Left lung (tissue), 10 donors: ENCODE results near the gene CFAP65. TPM values are rescaled to one million over a fixed set of nuclear protein-coding genes. Genes with fewer than 3 reads are reported as not detected.
A peak's percentile ranks its signal among the peaks of the same experiment; 100 is the strongest.

Source experiments
- ATAC-seq: fragments of 200-7000 bp; cut with Tn5 transposase; one replicate; pipeline ENCODE4 v1.9.1; 2020; ENCODE audit warnings: moderate library complexity
- DNase-seq, 4 donors: peaks; one replicate each; pipeline ENCODE4 v3.0.0-alpha.2; 2013 to 2020
- H3K27ac ChIP-seq, 2 donors: fragments of 200-600 bp; sonication (generic) in 1 of 2; one replicate each; pipeline versions ENCODE4 v1.5.0 to v1.8.0; 2020 to 2021
- H3K27me3 ChIP-seq, 2 donors: fragments of 200-600 bp; sonication (generic) in 1 of 2; one replicate each; pipeline versions ENCODE4 v1.5.0 to v1.8.0; 2020 to 2021
- H3K36me3 ChIP-seq, 2 donors: fragments of 200-600 bp; sonication (generic) in 1 of 2; one replicate each; pipeline versions ENCODE4 v1.5.0 to v1.8.0; 2020 to 2021
- H3K4me1 ChIP-seq, 2 donors: fragments of 200-600 bp; one replicate each; pipeline ENCODE4 v1.8.0; 2021
- H3K4me3 ChIP-seq, 2 donors: fragments of 200-600 bp; sonication (generic) in 1 of 2; one replicate each; pipeline versions ENCODE4 v1.5.0 to v1.8.0; 2020 to 2021; ENCODE audit warnings: mild to moderate bottlenecking in 1 of 2
- H3K9me3 ChIP-seq, 2 donors: fragments of 200-600 bp; sonication (generic) in 1 of 2; one replicate each; pipeline versions ENCODE4 v1.5.0 to v1.8.0; 2020 to 2021
- CTCF ChIP-seq, 2 donors: fragments of 200-600 bp; sonication (generic) in 1 of 2; IDR thresholded peaks; one replicate each; pipeline versions ENCODE4 v1.5.0 to v1.8.0; 2021; ENCODE audit warnings: antibody characterized with exemption in 2 of 2
- intact Hi-C, 2 donors: fragments of 100-400 bp; cut with DNase I; formaldehyde crosslinking; loops; one replicate each; pipeline versions ENCODE4 v1.11.2 to v1.14.2; 2022
- polyA plus RNA-seq, 6 donors: library from polyadenylated mRNA; unstranded; fragments of 120-200 nt; gene quantifications; one replicate each; pipeline ENCODE4 v1.2.1, GENCODE V29; 2013; ENCODE audit not compliant: insufficient read length in 6 of 6
- total RNA-seq, 2 donors: library from RNA; stranded (reverse); fragmentation: NEBNext Ultra II Directional; extraction: Animal tissue kit (Norgen Biotek cat#: 25700); gene quantifications; one replicate each; pipeline ENCODE4 v1.2.1, GENCODE V29; 2021
- donor health status: DM: no; HTN: yes; CAD: no.
- donor health status: DM: no; HTN: no; CAD: no.

The CFAP65 gene
- total and polyA plus RNA-seq, 8 donors, result 0.83 to 4.3 (median 3.0) TPM; not detected in 1

DNA sequence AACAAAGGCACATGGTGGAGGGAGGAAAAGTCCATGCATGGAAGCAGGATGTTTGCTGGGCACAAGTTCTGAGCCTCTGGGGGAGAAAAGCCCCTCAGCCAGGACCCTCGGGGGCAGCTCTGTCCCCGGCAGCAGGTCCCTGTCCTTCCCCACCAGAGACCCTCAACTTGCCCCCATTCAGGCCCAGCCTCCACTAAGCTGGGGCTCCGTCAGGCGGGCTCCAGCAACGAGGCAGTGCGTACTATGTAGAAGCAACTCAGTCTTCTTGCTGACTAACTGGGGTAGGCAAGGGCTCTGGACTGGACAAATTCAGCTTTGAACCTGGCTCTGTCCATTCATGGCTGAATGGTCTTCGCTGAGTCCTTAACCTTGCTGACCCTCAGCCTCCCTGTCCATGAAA lies 23.0 kb downstream of the CFAP65 start:
- DNase-seq (no peak), ATAC-seq (no peak)
- Histone ChIP-seq H3K4me1 (no peaks in the 10 kb centered on the region), H3K27me3 (peaks cover 0 to 18% of the 10 kb centered on the region in 2 donors), H3K4me3 (no peak overlapping the region), H3K36me3 (no peaks in the 10 kb centered on the region), H3K27ac (no peak overlapping the region), H3K9me3 (no peaks in the 10 kb centered on the region)
- TF ChIP-seq CTCF (IDR thresholded peaks at IDR 0.05), result no peak
- intact Hi-C loops, result no loop called here

DNA sequence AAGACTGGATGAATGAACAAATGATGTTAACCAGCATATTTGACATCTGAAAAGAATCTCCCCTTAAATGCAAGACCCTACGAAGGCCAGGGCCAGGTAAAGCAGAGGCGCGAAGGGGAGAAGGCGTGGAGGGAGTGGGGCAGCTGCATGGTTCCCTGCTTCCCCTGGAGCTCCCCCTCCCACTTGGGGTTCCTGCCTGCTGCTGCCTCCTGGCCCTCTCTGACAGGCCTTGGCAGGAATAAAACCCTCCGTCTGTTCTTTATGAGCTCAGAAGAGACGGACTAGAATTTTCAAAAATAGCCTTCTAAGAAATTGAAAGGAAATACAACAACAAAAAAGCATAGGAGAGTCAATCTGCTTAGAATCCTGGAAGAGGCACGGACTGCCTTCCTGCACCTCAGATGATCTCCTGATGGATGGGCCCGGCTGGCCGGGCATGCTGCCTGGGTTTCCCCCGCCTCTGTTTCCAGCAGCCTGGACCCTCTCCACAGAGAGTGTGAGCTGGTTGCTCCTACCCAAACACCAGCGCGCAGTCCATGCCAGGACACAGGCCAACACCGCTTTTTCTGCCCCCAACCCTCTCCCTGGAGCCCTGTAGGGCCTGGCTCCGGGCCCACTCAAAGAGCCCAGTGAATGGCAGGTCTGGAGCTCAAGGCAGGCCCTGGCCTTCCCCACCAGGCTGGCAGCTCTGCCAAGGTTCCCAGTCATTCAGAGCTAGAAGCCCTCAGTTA lies 23.9 kb downstream of the CFAP65 start:
- H3K4me3 ChIP-seq, result no peak overlapping the region
- H3K9me3 ChIP-seq, result no peaks in the 10 kb centered on the region
- TF ChIP-seq CTCF (IDR thresholded peaks at IDR 0.05), result no peak
- H3K36me3 ChIP-seq, result no peaks in the 10 kb centered on the region
- H3K4me1 ChIP-seq, result no peaks in the 10 kb centered on the region
- H3K27ac ChIP-seq, result no peak overlapping the region
- no peak for ATAC-seq
- peaks cover 0 to 23% of the 10 kb centered on the region in 2 donors for H3K27me3 ChIP-seq
- DNase-seq, result no peak
- intact Hi-C loops, result no loop called here

DNA sequence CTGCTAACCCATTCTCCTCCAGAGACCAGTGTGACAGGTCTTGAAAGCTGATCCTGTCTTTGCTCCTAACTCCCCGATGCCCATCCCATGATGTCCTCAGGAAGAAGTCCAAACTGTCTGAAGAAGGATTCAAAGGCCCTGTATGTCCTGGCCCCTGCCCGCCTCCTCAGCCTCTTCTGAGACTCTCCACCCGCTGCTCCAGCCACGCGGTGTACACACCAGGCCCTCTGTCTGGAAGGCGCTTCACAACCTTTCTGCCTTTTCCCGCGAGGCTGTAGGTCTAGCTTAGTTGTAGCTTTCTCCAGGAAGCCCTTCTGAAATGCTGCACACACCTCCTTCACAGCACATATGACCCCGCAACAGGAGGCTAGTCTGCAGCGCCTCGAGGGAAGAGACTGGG lies 24.6 kb downstream of the CFAP65 start:
- Histone ChIP-seq H3K9me3 (no peaks in the 10 kb centered on the region), H3K36me3 (no peaks in the 10 kb centered on the region), H3K27ac (no peak overlapping the region), H3K27me3 (peaks cover 0 to 23% of the 10 kb centered on the region in 2 donors), H3K4me3 (no peak overlapping the region), H3K4me1 (no peaks in the 10 kb centered on the region)
- intact Hi-C loops, result no loop called here
- ATAC-seq (no peak), DNase-seq (peak in 1 of 4 donors; percentile 51)
- TF ChIP-seq CTCF (IDR thresholded peaks at IDR 0.05), result no peak

GRCh38 chr2:219010873-219011272 lies 30.4 kb downstream of the CFAP65 start:
- Histone ChIP-seq H3K27ac (no peak overlapping the region), H3K9me3 (no peaks in the 10 kb centered on the region), H3K4me3 (no peak overlapping the region), H3K36me3 (no peaks in the 10 kb centered on the region), H3K27me3 (peaks cover 0 to 49% of the 10 kb centered on the region in 2 donors), H3K4me1 (no peaks in the 10 kb centered on the region)
- TF ChIP-seq CTCF (IDR thresholded peaks at IDR 0.05), result no peak
- ATAC-seq (no peak), DNase-seq (no peak)
- intact Hi-C loops, result no loop called here

- peak; percentile 70 for ATAC-seq
- TF ChIP-seq CTCF (IDR thresholded peaks at IDR 0.05), result no peak
- no peaks in the 10 kb centered on the region for H3K9me3 ChIP-seq
These were observed 31.1 kb downstream of the CFAP65 start for GRCh38 chr2:219010162-219010756.

More at GRCh38 chr2:219010162-219010756, 31.1 kb downstream of the CFAP65 start:
- H3K4me1 ChIP-seq, result no peaks in the 10 kb centered on the region
- intact Hi-C loops, result no loop called here
- no peak overlapping the region for H3K4me3 ChIP-seq
- DNase-seq, result no peak
- H3K27ac ChIP-seq, result no peak overlapping the region
- no peaks in the 10 kb centered on the region for H3K36me3 ChIP-seq
- H3K27me3 ChIP-seq, result peaks cover 0 to 55% of the 10 kb centered on the region in 2 donors
